Suprapubic skin (tissue), 4 donors: ENCODE results near the gene DISC1. TPM values are rescaled to one million over a fixed set of nuclear protein-coding genes. Genes with fewer than 3 reads are reported as not detected.

Experiments used
- DNase-seq, 2 donors: peaks; one replicate each; pipeline ENCODE4 v3.0.0-alpha.2; 2019; ENCODE audit warnings: low spot score in 2 of 2
- H3K27ac ChIP-seq: fragments of 200-600 bp; sonication (generic); one replicate; pipeline ENCODE4 v1.5.1; 2019
- H3K27me3 ChIP-seq: fragments of 200-600 bp; sonication (generic); one replicate; pipeline ENCODE4 v1.5.1; 2019
- H3K36me3 ChIP-seq: fragments of 200-600 bp; sonication (generic); one replicate; pipeline ENCODE4 v1.5.1; 2019
- H3K4me1 ChIP-seq: fragments of 200-600 bp; sonication (generic); one replicate; pipeline ENCODE4 v1.5.1; 2019
- H3K4me3 ChIP-seq: fragments of 200-600 bp; sonication (generic); one replicate; pipeline ENCODE4 v1.5.1; 2019; ENCODE audit warnings: mild to moderate bottlenecking
- H3K9me3 ChIP-seq: fragments of 200-600 bp; sonication (generic); one replicate; pipeline ENCODE4 v1.5.1; 2019
- CTCF ChIP-seq, 2 donors: fragments of 200-600 bp in 1 of 2; fragments of 450-650 bp in 1 of 2; sonication (generic) in 1 of 2; IDR thresholded peaks; one replicate each; pipeline ENCODE4 v1.5.1; 2016 to 2019; ENCODE audit warnings: antibody characterized with exemption in 2 of 2, mild to moderate bottlenecking in 1 of 2, moderate library complexity in 1 of 2
- EP300 ChIP-seq: sonication (generic); formaldehyde crosslinking; IDR thresholded peaks from one replicate; pipeline ENCODE4 v1.6.1; 2017; ENCODE audit warnings: antibody characterized with exemption
- POLR2A ChIP-seq, 2 donors: fragments of 450-650 bp; IDR thresholded peaks; one replicate each; pipeline ENCODE4 v1.6.1; 2017; ENCODE audit warnings: antibody characterized with exemption in 2 of 2, mild to moderate bottlenecking in 2 of 2, moderate library complexity in 2 of 2
- POLR2AphosphoS5 ChIP-seq, 3 donors: sonication (generic); formaldehyde crosslinking; IDR thresholded peaks; one replicate each; pipeline ENCODE4 v1.6.1; 2017; ENCODE audit warnings: antibody characterized with exemption in 3 of 3
- WGBS: methylation state at CpG from one replicate; pipeline ENCODE4 v1.1.5; 2018; 5-methylcytosine and 5-hydroxymethylcytosine counted together
- total RNA-seq, 4 donors: library from RNA; depleted of rRNA; stranded (reverse); fragments of >200 nt; gene quantifications; one replicate each; pipeline ENCODE4 v1.1.0, GENCODE V29; 2016

DISC1 gene
- total RNA-seq, 4 donors from 2014 or later, result 3.0 to 8.4 (median 5.2) TPM

- DNase-seq, result no peak
- Histone ChIP-seq H3K4me3 (no peak overlapping the region), H3K27me3 (no peaks in the 10 kb centered on the region), H3K9me3 (no peaks in the 10 kb centered on the region), H3K27ac (no peak overlapping the region), H3K4me1 (peaks cover 12% of the 10 kb centered on the region), H3K36me3 (no peaks in the 10 kb centered on the region)
- 35% methylated on average over 6 of the region's 6 CpGs for WGBS
- TF ChIP-seq POLR2A (IDR thresholded peaks at IDR 0.05) (no peak), EP300 (no peak), POLR2AphosphoS5 (IDR thresholded peaks at IDR 0.05) (no peak), CTCF (IDR thresholded peaks at IDR 0.05) (no peak)
Observed at GRCh38 chr1:231950331-231951128, 323.9 kb downstream of the DISC1 start.

- Histone ChIP-seq H3K9me3 (no peaks in the 10 kb centered on the region), H3K36me3 (no peaks in the 10 kb centered on the region), H3K4me3 (no peak overlapping the region), H3K4me1 (peaks cover 12% of the 10 kb centered on the region), H3K27me3 (no peaks in the 10 kb centered on the region), H3K27ac (no peak overlapping the region)
- WGBS, result 49% methylated on average over 3 of the region's 3 CpGs
- TF ChIP-seq CTCF (IDR thresholded peaks at IDR 0.05) (no peak), POLR2AphosphoS5 (IDR thresholded peaks at IDR 0.05) (no peak), POLR2A (IDR thresholded peaks at IDR 0.05) (no peak), EP300 (no peak)
- no peak for DNase-seq
Observed at GRCh38 chr1:231951374-231951773, 324.8 kb downstream of the DISC1 start.

- H3K36me3 ChIP-seq, result no peaks in the 10 kb centered on the region
- no peak for TF ChIP-seq POLR2A (IDR thresholded peaks at IDR 0.05)
- no peak for TF ChIP-seq POLR2AphosphoS5 (IDR thresholded peaks at IDR 0.05)
- TF ChIP-seq EP300, result no peak
- TF ChIP-seq CTCF (IDR thresholded peaks at IDR 0.05), result no peak
- no peaks in the 10 kb centered on the region for H3K9me3 ChIP-seq
- 61% methylated on average over 1 of the region's 1 CpG for WGBS
- H3K4me1 ChIP-seq, result peaks cover 12% of the 10 kb centered on the region
- DNase-seq, result no peak
- no peak overlapping the region for H3K4me3 ChIP-seq
- no peak overlapping the region for H3K27ac ChIP-seq
- no peaks in the 10 kb centered on the region for H3K27me3 ChIP-seq
Observed at GRCh38 chr1:231952154-231952553, 325.6 kb downstream of the DISC1 start.

DNA sequence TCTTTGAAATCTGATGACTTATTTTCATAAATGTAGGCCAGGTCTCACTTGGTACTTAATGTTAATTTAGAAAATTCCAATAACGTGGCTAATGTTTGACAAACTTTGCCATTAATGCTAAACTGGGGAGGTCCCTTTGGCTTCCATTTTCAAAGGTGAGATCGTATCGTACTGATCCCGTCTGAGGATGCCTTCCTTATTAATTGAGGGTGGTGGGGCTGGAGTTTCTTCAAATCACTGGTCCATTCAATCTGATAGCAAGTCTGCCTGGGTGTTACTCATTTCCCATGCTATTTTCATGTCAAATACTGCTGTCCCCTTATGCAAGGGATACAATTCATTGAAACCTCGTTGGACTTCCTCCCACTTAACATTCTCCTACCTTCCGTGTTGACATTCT is 327.1 kb downstream of the DISC1 start:
- no peak for DNase-seq
- H3K36me3 ChIP-seq, result no peaks in the 10 kb centered on the region
- no peaks in the 10 kb centered on the region for H3K27me3 ChIP-seq
- no peak overlapping the region for H3K4me3 ChIP-seq
- H3K9me3 ChIP-seq, result no peaks in the 10 kb centered on the region
- H3K4me1 ChIP-seq, result peaks cover 12% of the 10 kb centered on the region
- WGBS, result 91% methylated on average over 6 of the region's 6 CpGs
- no peak overlapping the region for H3K27ac ChIP-seq
- no peak for TF ChIP-seq CTCF (IDR thresholded peaks at IDR 0.05)
- TF ChIP-seq POLR2A (IDR thresholded peaks at IDR 0.05), result no peak
- no peak for TF ChIP-seq POLR2AphosphoS5 (IDR thresholded peaks at IDR 0.05)
- no peak for TF ChIP-seq EP300

GRCh38 chr1:231954751-231955150 is 328.2 kb downstream of the DISC1 start:
- DNase-seq, result no peak
- TF ChIP-seq POLR2AphosphoS5 (IDR thresholded peaks at IDR 0.05) (no peak), POLR2A (IDR thresholded peaks at IDR 0.05) (no peak), CTCF (IDR thresholded peaks at IDR 0.05) (no peak), EP300 (no peak)
- WGBS, result 96% methylated on average over 3 of the region's 3 CpGs
- Histone ChIP-seq H3K27me3 (no peaks in the 10 kb centered on the region), H3K4me1 (peaks cover 17% of the 10 kb centered on the region), H3K27ac (no peak overlapping the region), H3K4me3 (no peak overlapping the region), H3K36me3 (no peaks in the 10 kb centered on the region), H3K9me3 (no peaks in the 10 kb centered on the region)
